ENCODE data around the gene STPG3.

STPG3 gene

DNA sequence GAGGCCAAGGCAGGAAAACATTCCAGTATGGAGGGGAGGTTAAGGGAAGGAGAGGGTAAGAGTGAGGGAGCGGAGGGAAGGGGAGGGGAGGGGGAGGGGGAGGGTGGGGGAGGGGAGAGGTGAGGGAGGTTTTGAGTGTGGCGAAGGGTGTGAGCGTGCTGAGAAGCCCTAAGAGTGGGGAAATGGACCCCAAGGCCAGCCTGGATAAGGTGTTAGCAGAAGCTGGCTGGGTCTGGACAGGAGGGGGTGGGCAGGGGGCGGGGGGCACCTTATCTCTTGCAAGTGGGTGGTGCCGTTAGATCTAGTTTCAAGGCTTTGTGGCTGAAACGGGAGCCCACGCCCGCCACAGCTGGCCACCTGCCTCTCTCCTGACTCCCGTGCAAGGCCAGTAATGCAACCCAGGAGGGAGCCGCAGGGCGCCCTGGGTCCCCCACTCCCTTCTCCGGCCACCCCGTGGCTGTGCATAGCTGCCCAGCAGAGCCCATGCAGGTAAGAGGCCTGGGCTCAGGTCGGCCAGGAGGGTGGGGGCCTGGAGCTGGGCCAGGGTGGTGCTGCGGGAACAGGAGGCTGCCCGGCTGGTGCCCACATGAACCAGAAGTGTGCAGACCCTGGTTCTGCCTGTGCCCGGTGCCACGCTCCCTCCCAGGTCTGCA lies 23.1 kb upstream of the STPG3 start:
- Histone ChIP-seq H3K4me2 (ENCODE audit: low read length) (no peak overlapping the region), H3K9me2 (ENCODE audit: low read depth, low read length) (no peaks in the 10 kb centered on the region), H2AFZ (ENCODE audit: low read length) (no peak overlapping the region), H3K4me3 (ENCODE audit: low read depth, low read length, poor library complexity, severe bottlenecking) (no peak overlapping the region), H3K9ac (ENCODE audit: low read length) (no peak overlapping the region), H3K79me2 (ENCODE audit: insufficient read depth, low read length) (no peaks in the 10 kb centered on the region), H3K36me3 (ENCODE audit: insufficient read depth, low read length) (no peaks in the 10 kb centered on the region), H4K20me1 (ENCODE audit: insufficient read depth, low read length) (no peaks in the 10 kb centered on the region), H3K4me1 (ENCODE audit: insufficient read depth, low read length, severe bottlenecking) (peaks cover 9% of the 10 kb centered on the region), H3K27me3 (ENCODE audit: insufficient read depth, low read length) (peaks cover 10% of the 10 kb centered on the region; the same call in 1 of the 2 replicates), H3K9me3 (ENCODE audit: low read length) (no peaks in the 10 kb centered on the region), H3K27ac (ENCODE audit: low read depth, low read length, poor library complexity, severe bottlenecking) (no peak overlapping the region), H3F3A (ENCODE audit: insufficient read depth, low read length) (no peaks in the 10 kb centered on the region)
- TF ChIP-seq EZH2 (IDR thresholded peaks at IDR 0.05; ENCODE audit: borderline replicate concordance, low read length) = no peak
- TF ChIP-seq, protein P1, sequence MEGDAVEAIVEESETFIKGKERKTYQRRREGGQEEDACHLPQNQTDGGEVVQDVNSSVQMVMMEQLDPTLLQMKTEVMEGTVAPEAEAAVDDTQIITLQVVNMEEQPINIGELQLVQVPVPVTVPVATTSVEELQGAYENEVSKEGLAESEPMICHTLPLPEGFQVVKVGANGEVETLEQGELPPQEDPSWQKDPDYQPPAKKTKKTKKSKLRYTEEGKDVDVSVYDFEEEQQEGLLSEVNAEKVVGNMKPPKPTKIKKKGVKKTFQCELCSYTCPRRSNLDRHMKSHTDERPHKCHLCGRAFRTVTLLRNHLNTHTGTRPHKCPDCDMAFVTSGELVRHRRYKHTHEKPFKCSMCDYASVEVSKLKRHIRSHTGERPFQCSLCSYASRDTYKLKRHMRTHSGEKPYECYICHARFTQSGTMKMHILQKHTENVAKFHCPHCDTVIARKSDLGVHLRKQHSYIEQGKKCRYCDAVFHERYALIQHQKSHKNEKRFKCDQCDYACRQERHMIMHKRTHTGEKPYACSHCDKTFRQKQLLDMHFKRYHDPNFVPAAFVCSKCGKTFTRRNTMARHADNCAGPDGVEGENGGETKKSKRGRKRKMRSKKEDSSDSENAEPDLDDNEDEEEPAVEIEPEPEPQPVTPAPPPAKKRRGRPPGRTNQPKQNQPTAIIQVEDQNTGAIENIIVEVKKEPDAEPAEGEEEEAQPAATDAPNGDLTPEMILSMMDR (IDR thresholded peaks at IDR 0.05; ENCODE audit: low read length) = no peak

DNA sequence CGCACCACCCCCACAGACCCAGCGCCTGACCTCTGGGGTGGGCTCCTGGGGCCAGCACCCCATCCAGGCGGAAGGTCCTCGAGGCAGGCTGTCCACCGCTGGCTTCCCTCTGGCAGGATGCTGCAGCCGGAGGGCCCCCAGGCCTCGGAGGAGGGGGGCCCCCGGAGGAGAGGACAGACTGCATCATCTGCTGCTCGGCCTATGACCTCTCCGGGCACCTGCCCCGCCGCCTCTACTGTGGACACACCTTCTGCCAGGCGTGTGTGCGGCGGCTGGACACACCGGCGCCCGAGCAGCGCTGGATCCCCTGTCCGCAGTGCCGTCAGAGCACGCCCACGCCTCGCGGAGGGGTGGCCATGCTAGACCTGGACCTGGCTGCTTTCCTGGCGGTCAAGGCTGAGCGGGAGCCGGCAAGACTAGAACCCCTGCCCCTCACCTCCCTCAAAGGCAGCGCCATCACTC lies 22.5 kb upstream of the STPG3 start:
- Histone ChIP-seq H3K36me3 (ENCODE audit: insufficient read depth, low read length) (no peaks in the 10 kb centered on the region), H3K79me2 (ENCODE audit: insufficient read depth, low read length) (no peaks in the 10 kb centered on the region), H4K20me1 (ENCODE audit: insufficient read depth, low read length) (no peaks in the 10 kb centered on the region), H3K9me2 (ENCODE audit: low read depth, low read length) (no peaks in the 10 kb centered on the region), H3F3A (ENCODE audit: insufficient read depth, low read length) (no peaks in the 10 kb centered on the region), H3K4me3 (ENCODE audit: low read depth, low read length, poor library complexity, severe bottlenecking) (no peak overlapping the region), H3K27ac (ENCODE audit: low read depth, low read length, poor library complexity, severe bottlenecking) (no peak overlapping the region), H3K9me3 (ENCODE audit: low read length) (no peaks in the 10 kb centered on the region), H3K4me1 (ENCODE audit: insufficient read depth, low read length, severe bottlenecking) (peaks cover 7% of the 10 kb centered on the region), H3K4me2 (ENCODE audit: low read length) (no peak overlapping the region), H3K9ac (ENCODE audit: low read length) (no peak overlapping the region), H3K27me3 (ENCODE audit: insufficient read depth, low read length) (peaks cover 12% of the 10 kb centered on the region; the same call in 1 of the 2 replicates), H2AFZ (ENCODE audit: low read length) (no peak overlapping the region)
- TF ChIP-seq, protein P1 (IDR thresholded peaks at IDR 0.05; ENCODE audit: low read length) = no peak
- no peak for TF ChIP-seq EZH2 (IDR thresholded peaks at IDR 0.05; ENCODE audit: borderline replicate concordance, low read length)

DNA sequence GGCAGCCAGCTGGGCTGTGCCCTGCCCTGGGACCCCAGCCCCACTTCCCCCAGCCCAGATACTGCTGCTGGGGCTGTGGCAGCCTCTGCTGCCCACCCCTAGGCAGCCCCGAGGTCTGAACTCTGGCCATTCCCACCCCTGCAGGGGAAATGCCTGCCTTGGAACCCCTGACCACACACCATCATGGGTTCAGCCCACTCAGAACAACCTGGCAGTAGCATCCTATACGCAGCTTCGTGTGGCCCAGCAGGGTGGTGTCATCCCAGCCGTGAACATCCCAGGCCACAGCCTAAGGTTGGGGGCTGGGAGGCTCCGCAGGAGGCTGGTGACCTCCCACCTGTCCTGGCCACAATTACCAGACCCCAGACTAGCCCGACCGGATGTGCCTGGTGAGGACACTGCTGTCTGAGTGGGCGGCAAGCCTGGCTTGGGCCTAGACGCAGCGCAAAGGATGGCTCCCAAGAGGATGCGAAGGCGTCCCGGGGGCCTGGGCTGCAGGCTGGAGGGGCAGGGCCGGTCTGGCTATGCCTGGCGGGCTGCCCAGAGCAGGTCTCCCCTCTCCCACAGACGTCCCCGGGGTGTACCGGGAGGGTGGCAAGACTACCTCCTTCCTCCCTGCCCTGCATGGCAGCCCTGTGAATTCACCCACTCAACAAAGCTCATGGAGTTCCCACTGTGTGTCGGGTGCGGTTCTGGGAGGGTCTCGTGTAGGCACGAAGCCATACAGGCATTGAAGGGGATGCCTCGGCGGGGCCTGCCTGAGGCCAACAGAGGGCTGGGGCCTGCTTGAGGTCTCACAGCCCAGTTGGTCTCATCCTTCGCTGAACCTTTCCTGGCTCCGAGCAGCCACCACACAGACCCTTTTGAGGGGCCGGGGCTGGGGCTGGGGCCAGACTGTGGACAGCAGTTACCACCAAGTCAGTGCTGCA lies 21.9 kb upstream of the STPG3 start:
- Histone ChIP-seq H3F3A (ENCODE audit: insufficient read depth, low read length) (no peaks in the 10 kb centered on the region), H3K4me2 (ENCODE audit: low read length) (no peak overlapping the region), H3K27ac (ENCODE audit: low read depth, low read length, poor library complexity, severe bottlenecking) (no peak overlapping the region), H3K4me3 (ENCODE audit: low read depth, low read length, poor library complexity, severe bottlenecking) (no peak overlapping the region), H3K79me2 (ENCODE audit: insufficient read depth, low read length) (no peaks in the 10 kb centered on the region), H3K27me3 (ENCODE audit: insufficient read depth, low read length) (peaks cover 12% of the 10 kb centered on the region; the same call in 1 of the 2 replicates), H2AFZ (ENCODE audit: low read length) (no peak overlapping the region), H3K9ac (ENCODE audit: low read length) (no peak overlapping the region), H3K4me1 (ENCODE audit: insufficient read depth, low read length, severe bottlenecking) (peaks cover 2% of the 10 kb centered on the region), H3K36me3 (ENCODE audit: insufficient read depth, low read length) (no peaks in the 10 kb centered on the region), H4K20me1 (ENCODE audit: insufficient read depth, low read length) (no peaks in the 10 kb centered on the region), H3K9me3 (ENCODE audit: low read length) (no peaks in the 10 kb centered on the region), H3K9me2 (ENCODE audit: low read depth, low read length) (no peaks in the 10 kb centered on the region)
- no peak for TF ChIP-seq EZH2 (IDR thresholded peaks at IDR 0.05; ENCODE audit: borderline replicate concordance, low read length)
- TF ChIP-seq, protein P1 (IDR thresholded peaks at IDR 0.05; ENCODE audit: low read length) = no peak

Data from OCI-LY1 (cell line).